ENCODE results near the gene SEZ6. TPM values are rescaled to one million over a fixed set of nuclear protein-coding genes. Genes with fewer than 3 reads are reported as not detected.

SEZ6 gene
- total and polyA plus RNA-seq, 3 experiments from 2014 or later = 1.6 TPM; not detected in 2

GRCh38 chr17:28983286-28984230, 22.3 kb downstream of the SEZ6 start:
- H3K9me3 ChIP-seq (ENCODE audit: low read length) = no peaks in the 10 kb centered on the region
- no peak for DNase-seq
- H3K4me1 ChIP-seq (ENCODE audit: insufficient read depth, low read length) = peaks cover 24% of the 10 kb centered on the region
- no peaks in the 10 kb centered on the region for H3K9me3 Mint-ChIP-seq
- H3K4me3 ChIP-seq (ENCODE audit: low read length) = no peak overlapping the region
- CTCF ChIA-PET = interaction anchor here (2.7 kb wide), 1 partner anchor 133 kb away, joined by 10 read pairs; no protein-coding TSS in a partner anchor
- POLR2A ChIA-PET = no interaction called here
- H3K27ac Mint-ChIP-seq = peak overlapping the region; percentile 90 to 99 (median 98)
- peaks cover 19 to 23% (median 21%) of the 10 kb centered on the region in 3 donors for H3K4me1 Mint-ChIP-seq
- no peaks in the 10 kb centered on the region for H3K36me3 Mint-ChIP-seq
- peak overlapping the region in 3 of 7 donors; percentile 19 to 51 (median 43) for H3K4me3 Mint-ChIP-seq
- H3K27me3 ChIP-seq (ENCODE audit: insufficient read depth, low read length, poor library complexity, severe bottlenecking) = no peaks in the 10 kb centered on the region
- H3K27me3 Mint-ChIP-seq = no peaks in the 10 kb centered on the region
- H3K27ac ChIP-seq (ENCODE audit: low read depth, low read length) = peak overlapping the region; percentile 64
- no peaks in the 10 kb centered on the region for H3K36me3 ChIP-seq (ENCODE audit: insufficient read depth, low read length)

GRCh38 chr17:28982131-28982793, 23.6 kb downstream of the SEZ6 start:
- Mint-ChIP-seq H3K4me3 (peak overlapping the region; percentile 3 to 74 (median 51)), H3K27me3 (peaks cover 0 to 2% of the 10 kb centered on the region in 2 donors), H3K36me3 (no peaks in the 10 kb centered on the region), H3K9me3 (no peaks in the 10 kb centered on the region), H3K27ac (peak overlapping the region; percentile 90 to 99 (median 98)), H3K4me1 (peaks cover 19 to 23% (median 21%) of the 10 kb centered on the region in 3 donors)
- Histone ChIP-seq H3K27ac (ENCODE audit: low read depth, low read length) (peak overlapping the region; percentile 64), H3K36me3 (ENCODE audit: insufficient read depth, low read length) (no peaks in the 10 kb centered on the region), H3K27me3 (ENCODE audit: insufficient read depth, low read length, poor library complexity, severe bottlenecking) (no peaks in the 10 kb centered on the region), H3K9me3 (ENCODE audit: low read length) (no peaks in the 10 kb centered on the region), H3K4me3 (ENCODE audit: low read length) (no peak overlapping the region), H3K4me1 (ENCODE audit: insufficient read depth, low read length) (peaks cover 24% of the 10 kb centered on the region)
- ChIA-PET CTCF (interaction anchor here (1.6 to 2.7 kb wide), 2 partner anchors 16 to 135 kb away, joined by 10 to 11 read pairs; no protein-coding TSS in a partner anchor), POLR2A (no interaction called here)
- peak; percentile 53 to 88 (median 77) for DNase-seq

GRCh38 chr17:28978356-28978964, 27.4 kb downstream of the SEZ6 start:
- Mint-ChIP-seq H3K27ac (peak overlapping the region in 5 of 8 donors; percentile 7 to 89 (median 63)), H3K27me3 (peaks cover 0 to 2% of the 10 kb centered on the region in 2 donors), H3K36me3 (no peaks in the 10 kb centered on the region), H3K9me3 (no peaks in the 10 kb centered on the region), H3K4me3 (no peak overlapping the region), H3K4me1 (peaks cover 17 to 19% (median 17%) of the 10 kb centered on the region in 3 donors)
- H3K4me1 ChIP-seq (ENCODE audit: insufficient read depth, low read length) = peaks cover 19% of the 10 kb centered on the region
- DNase-seq = no peak
- ChIA-PET CTCF (interaction anchor here (1.4 to 1.8 kb wide), 2 partner anchors 17 to 138 kb away, joined by 3 to 4 read pairs; no protein-coding TSS in a partner anchor), POLR2A (no interaction called here)
- H3K36me3 ChIP-seq (ENCODE audit: insufficient read depth, low read length) = no peaks in the 10 kb centered on the region
- H3K27me3 ChIP-seq (ENCODE audit: insufficient read depth, low read length, poor library complexity, severe bottlenecking) = no peaks in the 10 kb centered on the region
- no peak overlapping the region for H3K27ac ChIP-seq (ENCODE audit: low read depth, low read length)
- H3K4me3 ChIP-seq (ENCODE audit: low read length) = no peak overlapping the region
- no peaks in the 10 kb centered on the region for H3K9me3 ChIP-seq (ENCODE audit: low read length)

GRCh38 chr17:28977659-28978355, 28.0 kb downstream of the SEZ6 start:
- Mint-ChIP-seq H3K4me1 (peaks cover 10 to 13% (median 11%) of the 10 kb centered on the region in 3 donors), H3K4me3 (no peak overlapping the region), H3K27ac (peak overlapping the region in 4 of 8 donors; percentile 6 to 89 (median 49)), H3K36me3 (no peaks in the 10 kb centered on the region), H3K27me3 (peaks cover 1 to 2% of the 10 kb centered on the region in 2 donors), H3K9me3 (no peaks in the 10 kb centered on the region)
- ChIA-PET CTCF (interaction anchor here (1.4 kb wide), 1 partner anchor 139 kb away, joined by 4 read pairs; no protein-coding TSS in a partner anchor), POLR2A (no interaction called here)
- H3K4me1 ChIP-seq (ENCODE audit: insufficient read depth, low read length) = peaks cover 13% of the 10 kb centered on the region
- H3K4me3 ChIP-seq (ENCODE audit: low read length) = no peak overlapping the region
- no peaks in the 10 kb centered on the region for H3K36me3 ChIP-seq (ENCODE audit: insufficient read depth, low read length)
- H3K9me3 ChIP-seq (ENCODE audit: low read length) = no peaks in the 10 kb centered on the region
- H3K27ac ChIP-seq (ENCODE audit: low read depth, low read length) = no peak overlapping the region
- DNase-seq = no peak
- no peaks in the 10 kb centered on the region for H3K27me3 ChIP-seq (ENCODE audit: insufficient read depth, low read length, poor library complexity, severe bottlenecking)

GRCh38 chr17:28975646-28976045, 30.2 kb downstream of the SEZ6 start:
- Mint-ChIP-seq H3K27ac (no peak overlapping the region), H3K9me3 (no peaks in the 10 kb centered on the region), H3K27me3 (peaks cover 2 to 9% of the 10 kb centered on the region in 2 donors), H3K36me3 (no peaks in the 10 kb centered on the region), H3K4me3 (no peak overlapping the region), H3K4me1 (peaks cover 0 to 2% (median 0%) of the 10 kb centered on the region in 3 donors)
- H3K9me3 ChIP-seq (ENCODE audit: low read length) = no peaks in the 10 kb centered on the region
- H3K27me3 ChIP-seq (ENCODE audit: insufficient read depth, low read length, poor library complexity, severe bottlenecking) = no peaks in the 10 kb centered on the region
- no peaks in the 10 kb centered on the region for H3K4me1 ChIP-seq (ENCODE audit: insufficient read depth, low read length)
- DNase-seq = no peak
- POLR2A ChIA-PET = no interaction called here
- CTCF ChIA-PET = interaction anchor here (1.0 kb wide), 1 partner anchor 142 kb away, joined by 3 read pairs; no protein-coding TSS in a partner anchor
- no peak overlapping the region for H3K27ac ChIP-seq (ENCODE audit: low read depth, low read length)
- H3K4me3 ChIP-seq (ENCODE audit: low read length) = no peak overlapping the region
- no peaks in the 10 kb centered on the region for H3K36me3 ChIP-seq (ENCODE audit: insufficient read depth, low read length)

GRCh38 chr17:28975031-28975430, 30.8 kb downstream of the SEZ6 start:
- POLR2A ChIA-PET = no interaction called here
- no peaks in the 10 kb centered on the region for H3K9me3 Mint-ChIP-seq
- DNase-seq = no peak
- Histone ChIP-seq H3K4me3 (ENCODE audit: low read length) (no peak overlapping the region), H3K9me3 (ENCODE audit: low read length) (no peaks in the 10 kb centered on the region), H3K27me3 (ENCODE audit: insufficient read depth, low read length, poor library complexity, severe bottlenecking) (no peaks in the 10 kb centered on the region), H3K27ac (ENCODE audit: low read depth, low read length) (no peak overlapping the region), H3K36me3 (ENCODE audit: insufficient read depth, low read length) (no peaks in the 10 kb centered on the region), H3K4me1 (ENCODE audit: insufficient read depth, low read length) (no peaks in the 10 kb centered on the region)
- peaks cover 4 to 9% of the 10 kb centered on the region in 2 donors for H3K27me3 Mint-ChIP-seq
- no peaks in the 10 kb centered on the region for H3K36me3 Mint-ChIP-seq
- H3K4me1 Mint-ChIP-seq = peaks cover 0 to 2% (median 0%) of the 10 kb centered on the region in 3 donors
- no peak overlapping the region for H3K27ac Mint-ChIP-seq
- H3K4me3 Mint-ChIP-seq = no peak overlapping the region
- CTCF ChIA-PET = interaction anchor here (1.0 kb wide), 1 partner anchor 142 kb away, joined by 3 read pairs; no protein-coding TSS in a partner anchor

GRCh38 chr17:28974451-28974850, 31.4 kb downstream of the SEZ6 start:
- Histone ChIP-seq H3K4me3 (ENCODE audit: low read length) (no peak overlapping the region), H3K4me1 (ENCODE audit: insufficient read depth, low read length) (no peaks in the 10 kb centered on the region), H3K27ac (ENCODE audit: low read depth, low read length) (no peak overlapping the region), H3K27me3 (ENCODE audit: insufficient read depth, low read length, poor library complexity, severe bottlenecking) (no peaks in the 10 kb centered on the region), H3K9me3 (ENCODE audit: low read length) (no peaks in the 10 kb centered on the region), H3K36me3 (ENCODE audit: insufficient read depth, low read length) (no peaks in the 10 kb centered on the region)
- ChIA-PET CTCF (no interaction called here), POLR2A (no interaction called here)
- H3K36me3 Mint-ChIP-seq = no peaks in the 10 kb centered on the region
- peak overlapping the region in 2 of 8 donors; percentile 6 to 20 for H3K27ac Mint-ChIP-seq
- H3K27me3 Mint-ChIP-seq = peaks cover 6 to 9% of the 10 kb centered on the region in 2 donors
- H3K9me3 Mint-ChIP-seq = no peaks in the 10 kb centered on the region
- DNase-seq = no peak
- H3K4me3 Mint-ChIP-seq = no peak overlapping the region
- peaks cover 0 to under 1% (median 0%) of the 10 kb centered on the region in 3 donors for H3K4me1 Mint-ChIP-seq
